H1 (cell line): ENCODE measurements around the gene CRHR2. TPM values are rescaled to one million over a fixed set of nuclear protein-coding genes. Genes with fewer than 3 reads are reported as not detected.

Experiments used
- ASH2L ChIP-seq: fragments of 200-600, 300-600 bp; sonication (generic); IDR thresholded peaks from one replicate; pipeline ENCODE4 v1.7.1; 2017; ENCODE audit warnings: low read length
- CBX5 ChIP-seq: fragments of 300-800, 300-1000 bp; sonication (generic); IDR thresholded peaks from 2 replicates; pipeline ENCODE4 v1.7.1; 2016; ENCODE audit warnings: antibody characterized with exemption, low read length, low read depth
- CEBPB ChIP-seq: IDR thresholded peaks from 2 replicates; pipeline ENCODE4 v1.6.1; 2012; ENCODE audit warnings: low read depth, low read length
- CTBP2 ChIP-seq: IDR thresholded peaks from 2 replicates; pipeline ENCODE4 v1.7.0; 2011; ENCODE audit warnings: borderline replicate concordance, mild to moderate bottlenecking, moderate library complexity, mixed read lengths, low read length; ENCODE audit not compliant: insufficient read depth, insufficient read length
- EZH2 ChIP-seq: fragments of 200-600 bp; sonication (generic); IDR thresholded peaks from 2 replicates; pipeline ENCODE4 v1.7.1; 2012; ENCODE audit warnings: low read depth, mild to moderate bottlenecking, moderate library complexity, low read length, inconsistent platforms; ENCODE audit not compliant: severe bottlenecking
- FOSL1 ChIP-seq: IDR thresholded peaks from 2 replicates; pipeline ENCODE4 v1.6.1; 2011; ENCODE audit warnings: mild to moderate bottlenecking, low read depth, low read length, moderate library complexity; ENCODE audit not compliant: insufficient read depth
- HDAC2 ChIP-seq, 2 experiments: fragments of 300-600 bp in 1 of 2; sonication (generic) in 1 of 2; IDR thresholded peaks; 2 replicates each; pipeline ENCODE4 v1.6.1; 2011 to 2012; ENCODE audit warnings: low read depth in 2 of 2, low read length in 2 of 2, mild to moderate bottlenecking in 2 of 2, moderate library complexity in 2 of 2, borderline replicate concordance in 1 of 2, inconsistent platforms in 1 of 2
- HDAC6 ChIP-seq: IDR thresholded peaks from one replicate; pipeline ENCODE4 v1.7.1; 2012; ENCODE audit warnings: low read depth, mild to moderate bottlenecking, inconsistent platforms, low read length, moderate library complexity
- JUN ChIP-seq: IDR thresholded peaks from 2 replicates; pipeline ENCODE4 v1.6.1; 2011; ENCODE audit warnings: low read depth, mild to moderate bottlenecking, improper control_type of control experiment, low read length
- JUND ChIP-seq: IDR thresholded peaks from 2 replicates; pipeline ENCODE4 v1.6.1; 2011; ENCODE audit warnings: mild to moderate bottlenecking, improper control_type of control experiment, low read length
- KDM4A ChIP-seq: IDR thresholded peaks from one replicate; pipeline ENCODE4 v1.7.1; 2012; ENCODE audit warnings: low read depth, mild to moderate bottlenecking, moderate library complexity, low read length, inconsistent platforms; ENCODE audit not compliant: severe bottlenecking
- KDM5A ChIP-seq: fragments of 200-600 bp; IDR thresholded peaks from 2 replicates; pipeline ENCODE4 v1.7.1; 2012; ENCODE audit warnings: mild to moderate bottlenecking, low read length, inconsistent platforms, mixed read lengths
- POLR2A ChIP-seq, 2 experiments: IDR thresholded peaks; 1 replicate in 1 of 2; 2 replicates in 1 of 2; pipeline ENCODE4 v1.6.1; 2011; ENCODE audit warnings: low read depth in 2 of 2, low read length in 2 of 2, mild to moderate bottlenecking in 2 of 2; ENCODE audit errors: control extremely low read depth in 1 of 2
- POLR2AphosphoS5 ChIP-seq: IDR thresholded peaks from 2 replicates; pipeline ENCODE4 v1.6.1; 2011; ENCODE audit warnings: low read depth, low read length
- POU5F1 ChIP-seq: IDR thresholded peaks from 2 replicates; pipeline ENCODE4 v1.6.1; 2011; ENCODE audit warnings: low read depth, mild to moderate bottlenecking, low read length, moderate library complexity
- RFX5 ChIP-seq: IDR thresholded peaks from 2 replicates; pipeline ENCODE4 v1.6.1; 2011; ENCODE audit warnings: low read depth, low read length, improper control_type of control experiment, borderline replicate concordance
- RXRA ChIP-seq: IDR thresholded peaks from 2 replicates; pipeline ENCODE4 v1.6.1; 2011; ENCODE audit warnings: low read depth, mild to moderate bottlenecking, low read length, moderate library complexity; ENCODE audit not compliant: insufficient read depth
- SIRT6 ChIP-seq: IDR thresholded peaks from one replicate; pipeline ENCODE4 v1.7.1; 2012; ENCODE audit warnings: low read length, inconsistent platforms
- SP1 ChIP-seq: IDR thresholded peaks from 2 replicates; pipeline ENCODE4 v1.6.1; 2011; ENCODE audit warnings: low read depth, low read length
- SP2 ChIP-seq: IDR thresholded peaks from 2 replicates; pipeline ENCODE4 v1.6.1; 2012; ENCODE audit warnings: mild to moderate bottlenecking, low read length, inconsistent platforms
- SRF ChIP-seq: IDR thresholded peaks from 2 replicates; pipeline ENCODE4 v1.6.1; 2011; ENCODE audit warnings: mild to moderate bottlenecking, low read depth, low read length, moderate library complexity
- TAF1 ChIP-seq: IDR thresholded peaks from 2 replicates; pipeline ENCODE4 v1.6.1; 2011; ENCODE audit warnings: mild to moderate bottlenecking, low read depth, low read length
- TAF7 ChIP-seq: optimal IDR thresholded peaks from 2 replicates; pipeline ENCODE3; 2011; ENCODE audit warnings: low read depth, mild to moderate bottlenecking, inconsistent platforms, low read length, moderate library complexity, borderline replicate concordance
- TCF12 ChIP-seq: IDR thresholded peaks from 2 replicates; pipeline ENCODE4 v1.6.1; 2011; ENCODE audit warnings: low read depth, mild to moderate bottlenecking, low read length
- ZNF274 ChIP-seq: IDR thresholded peaks from 2 replicates; pipeline ENCODE4 v1.7.0; 2012; ENCODE audit warnings: low read length, borderline replicate concordance; ENCODE audit errors: extremely low read depth
- polyA plus RNA-seq, 7 experiments: library from polyadenylated mRNA; depleted of rRNA in 3 of 7; stranded (reverse) in 5 of 7; unstranded in 2 of 7; fragments of >200 nt in 5 of 7; fragments of 200-250 nt in 2 of 7; gene quantifications; 1 replicate in 5 of 7; 2 replicates in 1 of 7; 4 replicates in 1 of 7; pipeline versions ENCODE4 v1.2.1 to v1.2.3, GENCODE V29; 2011 to 2013; ENCODE audit warnings: missing spikeins in 2 of 7, mixed read lengths in 2 of 7
- total RNA-seq: library from RNA; stranded (reverse); fragmentation: NEBNext Ultra II Directional; extraction: Animal tissue kit (Norgen Biotek cat#: 25700); gene quantifications from 2 replicates; pipeline ENCODE4 v1.2.1, GENCODE V29; 2021
- TF ChIP-seq, protein P1 (sequence below): IDR thresholded peaks from 2 replicates; pipeline ENCODE4 v1.6.1; 2011; ENCODE audit warnings: low read length, improper control_type of control experiment

The CRHR2 gene
- total and polyA plus RNA-seq, 2 of the 8 experiments (the other 6 are each of a cell fraction or from before 2014, with no cell fraction given): 0.37 to 1.3 TPM

- TF ChIP-seq CTBP2: no peak
- TF ChIP-seq ZNF274: no peak
- no peak for TF ChIP-seq SP1
- no peak for TF ChIP-seq POLR2A (IDR thresholded peaks at IDR 0.05; ENCODE audit: control extremely low read depth in 1 of 2, low read depth in 2 of 2, low read length in 2 of 2)
- no peak for TF ChIP-seq CBX5
- TF ChIP-seq KDM4A: no peak
- TF ChIP-seq SIRT6: no peak
- no peak for TF ChIP-seq FOSL1
- no peak for TF ChIP-seq EZH2
- TF ChIP-seq, protein P1, sequence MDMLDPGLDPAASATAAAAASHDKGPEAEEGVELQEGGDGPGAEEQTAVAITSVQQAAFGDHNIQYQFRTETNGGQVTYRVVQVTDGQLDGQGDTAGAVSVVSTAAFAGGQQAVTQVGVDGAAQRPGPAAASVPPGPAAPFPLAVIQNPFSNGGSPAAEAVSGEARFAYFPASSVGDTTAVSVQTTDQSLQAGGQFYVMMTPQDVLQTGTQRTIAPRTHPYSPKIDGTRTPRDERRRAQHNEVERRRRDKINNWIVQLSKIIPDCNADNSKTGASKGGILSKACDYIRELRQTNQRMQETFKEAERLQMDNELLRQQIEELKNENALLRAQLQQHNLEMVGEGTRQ: no peak
- TF ChIP-seq RXRA: no peak
- TF ChIP-seq POLR2AphosphoS5: no peak
- no peak for TF ChIP-seq JUND
- TF ChIP-seq CEBPB: no peak
- no peak for TF ChIP-seq JUN
- TF ChIP-seq POU5F1: no peak
- no peak for TF ChIP-seq KDM5A
- TF ChIP-seq RFX5: no peak
- peak; percentile 89 for TF ChIP-seq TAF7
- no peak for TF ChIP-seq SRF
- no peak for TF ChIP-seq HDAC6
- TF ChIP-seq HDAC2 (IDR thresholded peaks at IDR 0.05; ENCODE audit: borderline replicate concordance in 1 of 2, low read depth in 2 of 2, low read length in 2 of 2): peak; percentile 67 to 96; a peak in 3 of 4 replicates
- no peak for TF ChIP-seq ASH2L
- TF ChIP-seq TCF12: no peak
- TF ChIP-seq TAF1: no peak
- TF ChIP-seq SP2: no peak
These were observed 10.3 kb downstream of the CRHR2 start (continued) for GRCh38 chr7:30671793-30672465.
